ENCODE measurements around the gene CLP1.
"Not testable (repeated sequence)": the region's sequence is repeated elsewhere in the genome, so short reads cannot be mapped to it uniquely, and the experiment has no call there.

Gene CLP1

GRCh38 chr11:57652230-57652629 lies 5.3 kb upstream of the CLP1 start:
- not testable (repeated sequence) for H3K36me3 ChIP-seq (ENCODE audit: control insufficient read depth, insufficient read depth, low read length); H3K9me3 ChIP-seq (ENCODE audit: control insufficient read depth, low read length); H3K9ac ChIP-seq (ENCODE audit: low read length); H3K4me3 ChIP-seq (ENCODE audit: low read length)
- Histone ChIP-seq H3K4me1 (ENCODE audit: control insufficient read depth, insufficient read depth, low read length) (peaks cover 23% of the 10 kb centered on the region), H3K27me3 (ENCODE audit: control insufficient read depth, insufficient read depth, low read length) (peaks cover 33% of the 10 kb centered on the region)

- Histone ChIP-seq H3K4me3 (ENCODE audit: low read length) (no peak overlapping the region), H3K36me3 (ENCODE audit: control insufficient read depth, insufficient read depth, low read length) (no peaks in the 10 kb centered on the region), H3K27me3 (ENCODE audit: control insufficient read depth, insufficient read depth, low read length) (peaks cover 28% of the 10 kb centered on the region), H3K9me3 (ENCODE audit: control insufficient read depth, low read length) (no peaks in the 10 kb centered on the region), H3K4me1 (ENCODE audit: control insufficient read depth, insufficient read depth, low read length) (peaks cover 24% of the 10 kb centered on the region), H3K9ac (ENCODE audit: low read length) (no peak overlapping the region)
Measured at GRCh38 chr11:57652662-57653061, 4.9 kb upstream of the CLP1 start.

- Histone ChIP-seq H3K4me1 (ENCODE audit: control insufficient read depth, insufficient read depth, low read length) (peaks cover 21% of the 10 kb centered on the region), H3K36me3 (ENCODE audit: control insufficient read depth, insufficient read depth, low read length) (no peaks in the 10 kb centered on the region), H3K4me3 (ENCODE audit: low read length) (no peak overlapping the region), H3K9me3 (ENCODE audit: control insufficient read depth, low read length) (no peaks in the 10 kb centered on the region), H3K27me3 (ENCODE audit: control insufficient read depth, insufficient read depth, low read length) (peaks cover 23% of the 10 kb centered on the region), H3K9ac (ENCODE audit: low read length) (no peak overlapping the region)
Measured at GRCh38 chr11:57653163-57653562, 4.4 kb upstream of the CLP1 start.

GRCh38 chr11:57656885-57657193 lies 723 bp upstream of the CLP1 start:
- Histone ChIP-seq H3K4me3 (ENCODE audit: low read length) (peak overlapping the region; percentile 28), H3K36me3 (ENCODE audit: control insufficient read depth, insufficient read depth, low read length) (peaks cover 7% of the 10 kb centered on the region), H3K9me3 (ENCODE audit: control insufficient read depth, low read length) (no peaks in the 10 kb centered on the region)

GRCh38 chr11:57658023-57658361 lies 430 bp downstream of the CLP1 start:
- peaks cover 7% of the 10 kb centered on the region for H3K36me3 ChIP-seq (ENCODE audit: control insufficient read depth, insufficient read depth, low read length)
- peak overlapping the region; percentile 28 for H3K4me3 ChIP-seq (ENCODE audit: low read length)
- H3K27me3 ChIP-seq (ENCODE audit: control insufficient read depth, insufficient read depth, low read length): no peaks in the 10 kb centered on the region
- peak overlapping the region; percentile 43 for H3K9ac ChIP-seq (ENCODE audit: low read length)
- no peaks in the 10 kb centered on the region for H3K9me3 ChIP-seq (ENCODE audit: control insufficient read depth, low read length)
- peaks cover 15% of the 10 kb centered on the region for H3K4me1 ChIP-seq (ENCODE audit: control insufficient read depth, insufficient read depth, low read length)

More at GRCh38 chr11:57656885-57657193, 723 bp upstream of the CLP1 start:
- Histone ChIP-seq H3K9ac (ENCODE audit: low read length) (peak overlapping the region; percentile 84), H3K4me1 (ENCODE audit: control insufficient read depth, insufficient read depth, low read length) (peaks cover 15% of the 10 kb centered on the region), H3K27me3 (ENCODE audit: control insufficient read depth, insufficient read depth, low read length) (no peaks in the 10 kb centered on the region)

- Histone ChIP-seq H3K4me1 (ENCODE audit: control insufficient read depth, insufficient read depth, low read length) (peaks cover 15% of the 10 kb centered on the region), H3K27me3 (ENCODE audit: control insufficient read depth, insufficient read depth, low read length) (no peaks in the 10 kb centered on the region), H3K4me3 (ENCODE audit: low read length) (no peak overlapping the region), H3K9ac (ENCODE audit: low read length) (no peak overlapping the region), H3K9me3 (ENCODE audit: control insufficient read depth, low read length) (no peaks in the 10 kb centered on the region), H3K36me3 (ENCODE audit: control insufficient read depth, insufficient read depth, low read length) (peaks cover 7% of the 10 kb centered on the region)
Measured at GRCh38 chr11:57659669-57660068, 2.1 kb downstream of the CLP1 start.

- Histone ChIP-seq H3K4me1 (ENCODE audit: control insufficient read depth, insufficient read depth, low read length) (peaks cover 16% of the 10 kb centered on the region), H3K36me3 (ENCODE audit: control insufficient read depth, insufficient read depth, low read length) (peaks cover 7% of the 10 kb centered on the region), H3K27me3 (ENCODE audit: control insufficient read depth, insufficient read depth, low read length) (no peaks in the 10 kb centered on the region), H3K4me3 (ENCODE audit: low read length) (no peak overlapping the region), H3K9ac (ENCODE audit: low read length) (no peak overlapping the region), H3K9me3 (ENCODE audit: control insufficient read depth, low read length) (no peaks in the 10 kb centered on the region)
Measured at GRCh38 chr11:57662893-57663292, 5.3 kb downstream of the CLP1 start.

- no peaks in the 10 kb centered on the region for H3K27me3 ChIP-seq (ENCODE audit: control insufficient read depth, insufficient read depth, low read length)
- H3K9me3 ChIP-seq (ENCODE audit: control insufficient read depth, low read length): no peaks in the 10 kb centered on the region
- H3K36me3 ChIP-seq (ENCODE audit: control insufficient read depth, insufficient read depth, low read length): peaks cover 7% of the 10 kb centered on the region
Measured at GRCh38 chr11:57663975-57664374, 6.4 kb downstream of the CLP1 start.

GRCh38 chr11:57667117-57667735 lies 9.7 kb downstream of the CLP1 start:
- H3K4me3 ChIP-seq (ENCODE audit: low read length): peak overlapping the region; percentile 85
- H3K36me3 ChIP-seq (ENCODE audit: control insufficient read depth, insufficient read depth, low read length): no peaks in the 10 kb centered on the region
- no peaks in the 10 kb centered on the region for H3K27me3 ChIP-seq (ENCODE audit: control insufficient read depth, insufficient read depth, low read length)
- H3K4me1 ChIP-seq (ENCODE audit: control insufficient read depth, insufficient read depth, low read length): peaks cover 8% of the 10 kb centered on the region
- H3K9ac ChIP-seq (ENCODE audit: low read length): peak overlapping the region; percentile 97
- no peaks in the 10 kb centered on the region for H3K9me3 ChIP-seq (ENCODE audit: control insufficient read depth, low read length)

More at GRCh38 chr11:57663975-57664374, 6.4 kb downstream of the CLP1 start:
- Histone ChIP-seq H3K4me3 (ENCODE audit: low read length) (no peak overlapping the region), H3K4me1 (ENCODE audit: control insufficient read depth, insufficient read depth, low read length) (peaks cover 8% of the 10 kb centered on the region), H3K9ac (ENCODE audit: low read length) (no peak overlapping the region)

GRCh38 chr11:57667736-57668433 lies 10.3 kb downstream of the CLP1 start, which contains the start of gene ZDHHC5:
TSS of gene ZDHHC5 (plus strand) at chr11:57668114. CDS start at chr11:57673091, 4,977 bp downstream.
- H3K4me3 ChIP-seq (ENCODE audit: low read length): peak within 1 kb of the TSS; percentile 85
- no peaks in the 10 kb centered on the region for H3K27me3 ChIP-seq (ENCODE audit: control insufficient read depth, insufficient read depth, low read length)
- peaks cover 7% of the 10 kb centered on the region for H3K36me3 ChIP-seq (ENCODE audit: control insufficient read depth, insufficient read depth, low read length)
- peaks cover 8% of the 10 kb centered on the region for H3K4me1 ChIP-seq (ENCODE audit: control insufficient read depth, insufficient read depth, low read length)
- H3K9me3 ChIP-seq (ENCODE audit: control insufficient read depth, low read length): no peaks in the 10 kb centered on the region
- peak within 1 kb of the TSS; percentile 97 for H3K9ac ChIP-seq (ENCODE audit: low read length)

- no peaks in the 10 kb centered on the region for H3K27me3 ChIP-seq (ENCODE audit: control insufficient read depth, insufficient read depth, low read length)
- no peaks in the 10 kb centered on the region for H3K9me3 ChIP-seq (ENCODE audit: control insufficient read depth, low read length)
- peak overlapping the region; percentile 97 for H3K9ac ChIP-seq (ENCODE audit: low read length)
- H3K36me3 ChIP-seq (ENCODE audit: control insufficient read depth, insufficient read depth, low read length): peaks cover 9% of the 10 kb centered on the region
- peaks cover 8% of the 10 kb centered on the region for H3K4me1 ChIP-seq (ENCODE audit: control insufficient read depth, insufficient read depth, low read length)
- peak overlapping the region; percentile 85 for H3K4me3 ChIP-seq (ENCODE audit: low read length)
Measured at GRCh38 chr11:57668434-57668782, 10.8 kb downstream of the CLP1 start.

GRCh38 chr11:57674251-57674650 lies 16.7 kb downstream of the CLP1 start:
- Histone ChIP-seq H3K9me3 (ENCODE audit: control insufficient read depth, low read length) (no peaks in the 10 kb centered on the region), H3K4me1 (ENCODE audit: control insufficient read depth, insufficient read depth, low read length) (peaks cover 15% of the 10 kb centered on the region), H3K4me3 (ENCODE audit: low read length) (no peak overlapping the region), H3K9ac (ENCODE audit: low read length) (no peak overlapping the region), H3K27me3 (ENCODE audit: control insufficient read depth, insufficient read depth, low read length) (no peaks in the 10 kb centered on the region), H3K36me3 (ENCODE audit: control insufficient read depth, insufficient read depth, low read length) (peaks cover 9% of the 10 kb centered on the region)

All from mucosa of stomach (tissue), 1 donor.